Activated naive CD8-positive, alpha-beta T cell treated with anti-CD3 and anti-CD28 coated beads for 36 hours (primary cell): ENCODE results near the gene ZFPM1. TPM values are rescaled to one million over a fixed set of nuclear protein-coding genes. Genes with fewer than 3 reads are reported as not detected.

Experiments
- DNase-seq: peaks from one replicate; pipeline ENCODE4 v3.0.0; 2021
- H3K27ac Mint-ChIP-seq: one replicate; pipeline ENCODE4 v1.8.0; 2022; ENCODE audit warnings: mild to moderate bottlenecking, moderate library complexity, mixed read lengths
- H3K27me3 Mint-ChIP-seq: one replicate; pipeline ENCODE4 v1.8.0; 2022; ENCODE audit warnings: mild to moderate bottlenecking, mixed read lengths
- H3K36me3 Mint-ChIP-seq: one replicate; pipeline ENCODE4 v1.8.0; 2021; ENCODE audit warnings: mild to moderate bottlenecking, mixed read lengths
- H3K4me1 Mint-ChIP-seq: one replicate; pipeline ENCODE4 v1.8.0; 2021; ENCODE audit warnings: mixed read lengths
- H3K4me3 Mint-ChIP-seq: one replicate; pipeline ENCODE4 v1.8.0; 2022; ENCODE audit warnings: mild to moderate bottlenecking, moderate library complexity, mixed read lengths
- H3K9me3 Mint-ChIP-seq: one replicate; pipeline ENCODE4 v1.8.0; 2022; ENCODE audit warnings: mixed read lengths
- total RNA-seq, 2 experiments: library from RNA; stranded (reverse); gene quantifications; one replicate each; pipeline ENCODE4 v1.2.3, GENCODE V29; 2021

Gene ZFPM1
- total RNA-seq, 2 experiments from 2014 or later: 6.7 to 6.9 TPM

DNA sequence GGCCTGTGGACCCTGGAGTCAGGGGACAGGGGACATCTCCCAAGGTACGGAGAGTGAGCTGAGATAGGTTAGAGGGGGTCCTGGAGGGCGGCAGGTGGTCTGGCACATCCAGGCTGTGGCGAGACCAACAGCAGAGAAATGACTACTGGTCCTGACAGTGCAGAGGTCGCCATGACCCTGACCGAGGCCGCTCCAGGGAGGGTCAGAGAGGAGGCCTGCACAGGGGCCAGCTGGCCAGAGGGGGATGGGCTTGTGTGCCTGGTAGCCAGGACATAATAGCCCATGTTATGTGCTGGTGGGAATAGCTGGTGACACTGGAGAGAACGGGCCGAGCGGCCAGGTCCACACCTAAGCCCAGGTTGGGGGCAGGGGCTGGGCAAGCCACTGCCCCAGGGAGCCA is 76.5 kb downstream of the ZFPM1 start:
- no peaks in the 10 kb centered on the region for H3K9me3 Mint-ChIP-seq
- no peaks in the 10 kb centered on the region for H3K27me3 Mint-ChIP-seq
- no peak overlapping the region for H3K4me3 Mint-ChIP-seq
- peak overlapping the region; percentile 19 for H3K27ac Mint-ChIP-seq
- no peak for DNase-seq
- no peaks in the 10 kb centered on the region for H3K36me3 Mint-ChIP-seq
- no peaks in the 10 kb centered on the region for H3K4me1 Mint-ChIP-seq

DNA sequence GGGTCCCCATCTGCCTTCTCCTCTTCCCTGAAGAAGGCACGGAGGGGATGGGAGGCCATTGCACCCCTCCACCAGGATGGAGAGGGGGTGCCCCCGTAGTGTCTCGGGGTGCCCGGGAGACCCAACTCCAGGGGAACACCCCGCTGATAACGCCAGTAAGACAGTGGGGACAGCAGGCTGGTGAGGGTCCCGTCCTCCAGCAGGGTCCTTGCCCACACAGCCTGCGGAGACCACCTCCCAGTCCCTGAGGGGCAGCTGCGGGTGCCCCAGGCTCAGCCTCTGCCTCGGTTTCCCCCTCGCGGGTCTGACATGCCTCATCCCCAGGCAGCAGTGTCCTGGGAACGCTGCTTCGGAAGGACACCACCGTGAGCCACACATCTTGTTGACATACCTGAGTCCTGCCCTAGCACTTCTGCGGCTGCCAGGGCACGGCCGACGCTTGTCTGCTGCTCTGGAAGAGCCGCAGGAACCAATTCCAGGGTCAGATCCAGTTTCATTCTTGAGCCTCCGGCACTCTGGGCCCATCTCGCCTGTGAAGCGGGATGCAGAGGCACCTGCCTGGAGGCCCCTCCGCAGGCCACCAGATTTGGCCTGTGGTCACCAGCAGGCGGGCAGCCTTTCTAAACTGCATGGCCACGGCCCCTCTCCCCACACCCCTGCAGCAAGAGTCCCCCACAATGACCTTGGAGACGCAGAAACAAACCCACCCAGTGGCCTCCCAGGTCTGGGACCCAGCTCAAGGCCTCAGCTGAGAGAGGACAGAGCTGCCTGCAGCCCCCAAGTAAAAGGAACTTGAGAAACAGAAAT is 77.2 kb downstream of the ZFPM1 start:
- Mint-ChIP-seq H3K9me3 (no peaks in the 10 kb centered on the region), H3K4me1 (peaks cover 3% of the 10 kb centered on the region), H3K4me3 (no peak overlapping the region), H3K27ac (no peak overlapping the region), H3K27me3 (no peaks in the 10 kb centered on the region), H3K36me3 (no peaks in the 10 kb centered on the region)
- no peak for DNase-seq

DNA sequence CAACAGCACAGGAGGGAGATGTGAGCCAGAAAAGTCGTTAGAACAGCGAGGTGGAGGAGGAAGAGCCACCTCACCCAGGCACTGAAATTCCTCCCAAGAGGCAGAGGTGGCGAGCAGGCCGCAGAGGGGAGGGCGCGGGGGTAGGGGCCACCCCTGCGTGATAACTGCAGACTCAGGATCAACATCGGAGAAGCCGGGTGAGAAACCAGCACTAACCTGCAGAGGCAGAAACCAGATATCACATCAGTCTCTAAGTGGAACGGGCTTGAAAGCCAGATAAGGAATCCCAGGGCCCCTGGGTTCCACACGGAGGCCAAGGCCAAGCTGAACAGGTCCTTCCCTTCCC is 77.8 kb downstream of the ZFPM1 start:
- no peak overlapping the region for H3K27ac Mint-ChIP-seq
- H3K36me3 Mint-ChIP-seq: peaks cover under 1% of the 10 kb centered on the region
- no peaks in the 10 kb centered on the region for H3K9me3 Mint-ChIP-seq
- H3K4me1 Mint-ChIP-seq: peaks cover 7% of the 10 kb centered on the region
- H3K4me3 Mint-ChIP-seq: no peak overlapping the region
- H3K27me3 Mint-ChIP-seq: no peaks in the 10 kb centered on the region
- DNase-seq: no peak

DNA sequence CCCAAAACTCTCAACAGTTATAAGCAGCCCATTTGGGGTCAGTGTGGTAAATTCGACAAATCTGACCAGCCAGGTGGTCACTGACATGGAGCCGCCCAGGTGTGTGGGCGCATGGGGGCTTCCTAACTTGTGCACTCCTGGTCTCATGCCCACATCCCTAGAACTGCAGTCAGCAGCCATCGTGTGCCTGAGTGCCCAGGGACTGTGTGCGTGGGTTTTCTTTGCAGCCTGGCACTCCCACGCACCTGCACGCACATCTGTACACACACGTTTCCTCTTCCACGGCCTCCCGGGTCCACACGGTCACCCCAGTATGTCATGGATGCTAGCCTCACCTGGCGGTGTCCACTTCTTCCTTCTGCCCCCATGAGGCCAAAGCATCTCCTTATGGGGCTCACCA is 78.3 kb downstream of the ZFPM1 start:
- DNase-seq: no peak
- Mint-ChIP-seq H3K9me3 (no peaks in the 10 kb centered on the region), H3K36me3 (peaks cover 3% of the 10 kb centered on the region), H3K4me1 (peaks cover 9% of the 10 kb centered on the region), H3K27ac (no peak overlapping the region), H3K27me3 (no peaks in the 10 kb centered on the region), H3K4me3 (no peak overlapping the region)

DNA sequence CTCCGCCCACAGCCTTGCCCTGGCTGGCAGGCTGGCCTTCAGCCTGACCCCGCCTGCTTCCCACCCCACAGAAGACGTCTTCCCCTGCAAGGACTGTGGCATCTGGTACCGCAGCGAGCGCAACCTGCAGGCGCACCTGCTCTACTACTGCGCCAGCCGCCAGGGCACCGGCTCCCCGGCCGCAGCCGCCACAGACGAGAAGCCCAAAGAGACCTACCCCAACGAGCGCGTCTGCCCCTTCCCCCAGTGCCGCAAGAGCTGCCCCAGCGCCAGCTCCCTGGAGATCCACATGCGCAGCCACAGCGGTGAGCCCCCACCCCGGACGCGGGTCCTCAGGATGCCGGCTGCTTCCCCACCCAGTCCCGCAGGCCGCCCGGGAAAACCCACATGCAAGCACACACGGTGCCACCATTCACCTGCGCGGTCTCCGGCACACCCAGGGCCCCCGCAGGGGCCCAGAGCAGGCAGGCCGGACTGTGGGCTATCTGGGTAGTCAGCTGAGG is 78.9 kb downstream of the ZFPM1 start:
- peaks cover 9% of the 10 kb centered on the region for H3K4me1 Mint-ChIP-seq
- no peak for DNase-seq
- H3K36me3 Mint-ChIP-seq: peaks cover 3% of the 10 kb centered on the region
- H3K27me3 Mint-ChIP-seq: no peaks in the 10 kb centered on the region
- H3K27ac Mint-ChIP-seq: no peak overlapping the region
- no peak overlapping the region for H3K4me3 Mint-ChIP-seq
- H3K9me3 Mint-ChIP-seq: no peaks in the 10 kb centered on the region

DNA sequence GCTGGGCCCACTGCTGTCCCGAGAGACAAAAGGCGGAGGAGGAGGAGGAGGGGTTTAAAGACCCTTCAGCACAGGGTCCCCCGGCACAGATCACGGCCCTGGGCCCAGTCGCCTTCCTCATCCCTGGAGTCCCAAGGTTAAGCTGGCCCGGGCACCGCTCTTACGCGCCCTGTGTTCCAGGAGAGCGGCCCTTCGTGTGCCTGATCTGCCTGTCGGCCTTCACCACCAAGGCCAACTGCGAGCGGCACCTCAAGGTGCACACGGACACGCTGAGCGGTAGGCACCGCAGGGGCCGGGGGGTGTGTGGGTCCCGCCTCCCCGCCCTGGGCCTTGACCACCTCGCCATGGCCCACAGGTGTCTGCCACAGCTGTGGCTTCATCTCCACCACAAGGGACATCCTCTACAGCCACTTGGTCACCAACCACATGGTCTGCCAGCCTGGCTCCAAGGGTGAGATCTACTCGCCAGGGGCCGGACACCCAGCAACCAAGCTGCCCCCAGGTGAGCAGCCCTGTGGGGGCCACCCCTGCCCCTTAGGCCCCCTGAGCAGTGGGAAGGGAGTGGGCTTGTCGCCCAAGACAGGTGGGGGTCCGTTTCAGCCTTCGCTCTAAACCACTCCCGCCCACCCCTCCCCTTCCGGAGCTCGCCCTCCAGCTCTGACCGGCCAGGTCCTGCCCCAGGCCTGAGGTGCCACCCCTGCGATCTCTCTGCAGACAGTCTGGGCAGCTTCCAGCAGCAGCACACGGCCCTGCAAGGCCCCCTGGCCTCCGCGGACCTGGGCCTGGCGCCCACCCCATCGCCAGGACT is 79.6 kb downstream of the ZFPM1 start:
- no peak overlapping the region for H3K27ac Mint-ChIP-seq
- no peak overlapping the region for H3K4me3 Mint-ChIP-seq
- H3K9me3 Mint-ChIP-seq: no peaks in the 10 kb centered on the region

DNA sequence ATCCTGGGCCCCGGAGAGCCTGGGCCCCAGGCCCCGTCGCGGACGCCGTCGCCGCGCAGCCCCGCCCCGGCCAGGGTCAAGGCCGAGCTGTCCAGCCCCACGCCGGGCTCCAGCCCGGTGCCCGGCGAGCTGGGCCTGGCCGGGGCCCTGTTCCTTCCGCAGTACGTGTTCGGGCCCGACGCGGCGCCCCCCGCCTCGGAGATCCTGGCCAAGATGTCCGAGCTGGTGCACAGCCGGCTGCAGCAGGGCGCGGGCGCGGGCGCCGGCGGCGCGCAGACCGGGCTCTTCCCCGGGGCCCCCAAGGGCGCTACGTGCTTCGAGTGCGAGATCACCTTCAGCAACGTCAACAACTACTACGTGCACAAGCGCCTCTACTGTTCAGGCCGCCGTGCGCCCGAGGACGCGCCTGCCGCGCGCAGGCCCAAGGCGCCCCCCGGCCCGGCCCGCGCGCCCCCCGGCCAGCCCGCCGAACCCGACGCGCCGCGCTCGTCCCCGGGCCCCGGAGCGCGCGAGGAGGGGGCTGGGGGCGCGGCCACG is 80.4 kb downstream of the ZFPM1 start:
- Mint-ChIP-seq H3K27me3 (no peaks in the 10 kb centered on the region), H3K9me3 (no peaks in the 10 kb centered on the region), H3K27ac (no peak overlapping the region), H3K36me3 (peaks cover 3% of the 10 kb centered on the region), H3K4me1 (peaks cover 9% of the 10 kb centered on the region), H3K4me3 (no peak overlapping the region)
- DNase-seq: no peak

More for the DNA sequence above, 79.6 kb downstream of the ZFPM1 start:
- Mint-ChIP-seq H3K36me3 (peaks cover 3% of the 10 kb centered on the region), H3K27me3 (no peaks in the 10 kb centered on the region), H3K4me1 (peaks cover 9% of the 10 kb centered on the region)
- DNase-seq: no peak

DNA sequence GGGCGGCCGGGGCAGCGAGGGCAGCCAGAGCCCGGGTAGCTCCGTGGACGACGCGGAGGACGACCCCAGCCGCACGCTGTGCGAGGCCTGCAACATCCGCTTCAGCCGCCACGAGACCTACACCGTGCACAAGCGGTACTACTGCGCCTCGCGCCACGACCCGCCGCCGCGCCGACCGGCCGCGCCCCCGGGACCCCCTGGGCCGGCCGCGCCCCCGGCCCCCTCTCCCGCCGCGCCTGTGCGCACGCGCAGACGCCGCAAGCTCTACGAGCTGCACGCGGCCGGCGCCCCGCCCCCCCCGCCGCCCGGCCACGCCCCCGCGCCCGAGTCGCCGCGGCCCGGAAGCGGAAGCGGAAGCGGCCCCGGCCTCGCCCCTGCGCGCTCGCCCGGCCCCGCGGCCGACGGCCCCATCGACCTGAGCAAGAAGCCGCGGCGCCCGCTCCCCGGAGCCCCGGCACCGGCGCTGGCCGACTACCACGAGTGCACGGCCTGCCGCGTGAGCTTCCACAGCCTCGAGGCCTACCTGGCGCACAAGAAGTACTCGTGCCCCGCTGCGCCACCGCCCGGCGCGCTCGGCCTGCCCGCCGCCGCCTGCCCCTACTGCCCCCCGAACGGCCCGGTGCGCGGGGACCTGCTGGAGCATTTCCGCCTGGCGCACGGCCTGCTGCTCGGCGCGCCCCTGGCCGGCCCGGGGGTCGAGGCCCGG is 81.0 kb downstream of the ZFPM1 start:
- H3K4me3 Mint-ChIP-seq: no peak overlapping the region
- H3K27ac Mint-ChIP-seq: no peak overlapping the region
- peak; percentile 85 for DNase-seq

DNA sequence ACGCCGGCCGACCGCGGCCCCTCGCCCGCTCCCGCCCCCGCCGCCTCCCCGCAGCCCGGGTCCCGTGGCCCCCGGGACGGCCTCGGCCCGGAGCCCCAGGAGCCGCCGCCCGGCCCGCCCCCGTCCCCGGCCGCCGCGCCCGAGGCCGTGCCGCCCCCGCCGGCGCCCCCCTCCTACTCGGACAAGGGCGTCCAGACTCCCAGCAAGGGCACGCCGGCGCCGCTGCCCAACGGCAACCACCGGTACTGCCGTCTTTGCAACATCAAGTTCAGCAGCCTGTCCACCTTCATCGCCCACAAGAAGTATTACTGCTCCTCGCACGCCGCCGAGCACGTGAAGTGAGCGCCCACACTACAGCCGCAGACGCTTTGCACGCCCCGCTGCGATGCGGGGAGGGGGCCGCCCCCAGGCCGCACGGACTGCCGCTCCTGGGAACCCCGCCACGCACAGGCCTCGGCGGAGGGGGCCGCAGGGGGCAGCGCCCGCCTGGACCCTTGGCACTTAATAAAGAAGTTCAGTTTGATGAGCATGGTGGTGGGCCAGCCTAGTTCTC is 81.6 kb downstream of the ZFPM1 start:
- peak overlapping the region; percentile 79 for H3K27ac Mint-ChIP-seq
- DNase-seq: peak; percentile 42
- peaks cover 2% of the 10 kb centered on the region for H3K27me3 Mint-ChIP-seq
- H3K36me3 Mint-ChIP-seq: peaks cover 3% of the 10 kb centered on the region
- peak overlapping the region; percentile 80 for H3K4me3 Mint-ChIP-seq
- peaks cover 9% of the 10 kb centered on the region for H3K4me1 Mint-ChIP-seq
- no peaks in the 10 kb centered on the region for H3K9me3 Mint-ChIP-seq

More for the DNA sequence above, 81.0 kb downstream of the ZFPM1 start:
- Mint-ChIP-seq H3K9me3 (no peaks in the 10 kb centered on the region), H3K36me3 (peaks cover 3% of the 10 kb centered on the region), H3K27me3 (no peaks in the 10 kb centered on the region), H3K4me1 (peaks cover 9% of the 10 kb centered on the region)

DNA sequence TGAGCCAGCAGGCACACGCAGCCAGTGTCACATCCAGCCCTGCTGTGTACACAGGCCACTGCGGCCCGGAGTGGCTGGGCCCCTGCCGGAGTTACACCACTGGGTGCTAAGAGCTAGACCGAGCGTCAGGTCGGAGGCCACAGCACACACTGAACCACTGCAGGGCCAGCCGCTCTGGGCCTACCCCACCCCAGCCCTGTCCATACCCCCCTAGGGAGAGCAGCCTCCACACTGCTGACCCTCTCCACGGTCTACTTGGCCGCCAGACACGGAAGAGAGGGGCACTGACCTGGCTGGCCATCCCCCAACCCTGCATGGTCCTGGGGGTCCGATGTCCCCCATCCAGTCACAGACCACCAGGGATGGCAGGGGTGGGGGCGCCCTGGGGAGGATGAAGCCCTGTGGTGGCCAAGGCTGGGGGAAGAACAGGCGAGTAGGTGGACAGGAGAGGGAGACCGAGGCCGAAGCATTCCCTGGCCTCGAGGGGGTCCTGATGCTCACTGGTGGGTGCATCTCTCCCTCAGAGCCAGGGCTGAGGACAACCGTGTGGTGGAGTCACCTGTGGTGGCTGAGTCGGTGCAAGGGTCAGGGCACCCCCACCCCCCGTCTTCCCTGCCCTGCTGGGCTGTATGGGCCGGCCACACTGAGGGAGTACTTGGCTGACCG is 82.2 kb downstream of the ZFPM1 start:
- H3K36me3 Mint-ChIP-seq: peaks cover 3% of the 10 kb centered on the region
- H3K27me3 Mint-ChIP-seq: peaks cover 6% of the 10 kb centered on the region
- H3K4me1 Mint-ChIP-seq: peaks cover 9% of the 10 kb centered on the region
- peak overlapping the region; percentile 34 for H3K27ac Mint-ChIP-seq
- no peaks in the 10 kb centered on the region for H3K9me3 Mint-ChIP-seq
- H3K4me3 Mint-ChIP-seq: peak overlapping the region; percentile 80
- no peak for DNase-seq

DNA sequence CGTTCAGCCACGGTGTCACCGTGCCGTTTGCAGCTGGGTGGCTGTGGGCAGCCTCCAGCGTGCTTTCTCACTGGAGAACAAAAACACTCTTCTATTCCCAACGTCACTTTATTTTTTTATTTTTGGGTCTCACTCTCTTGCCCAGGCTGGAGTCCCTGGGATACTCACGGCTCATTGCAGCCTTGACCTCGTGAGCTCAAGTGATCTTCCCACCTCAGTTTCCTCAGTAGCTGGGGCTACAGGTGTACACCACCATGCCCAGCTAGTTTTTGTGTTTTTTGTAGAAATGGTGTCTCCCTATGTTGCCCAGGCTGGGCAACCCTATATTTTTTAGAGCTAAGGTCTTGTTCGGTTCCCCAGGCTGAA is 82.8 kb downstream of the ZFPM1 start:
- Mint-ChIP-seq H3K27me3 (peaks cover 6% of the 10 kb centered on the region), H3K27ac (peak overlapping the region; percentile 34), H3K4me1 (peaks cover 9% of the 10 kb centered on the region), H3K36me3 (peaks cover 3% of the 10 kb centered on the region), H3K4me3 (peak overlapping the region; percentile 80), H3K9me3 (no peaks in the 10 kb centered on the region)
- no peak for DNase-seq

DNA sequence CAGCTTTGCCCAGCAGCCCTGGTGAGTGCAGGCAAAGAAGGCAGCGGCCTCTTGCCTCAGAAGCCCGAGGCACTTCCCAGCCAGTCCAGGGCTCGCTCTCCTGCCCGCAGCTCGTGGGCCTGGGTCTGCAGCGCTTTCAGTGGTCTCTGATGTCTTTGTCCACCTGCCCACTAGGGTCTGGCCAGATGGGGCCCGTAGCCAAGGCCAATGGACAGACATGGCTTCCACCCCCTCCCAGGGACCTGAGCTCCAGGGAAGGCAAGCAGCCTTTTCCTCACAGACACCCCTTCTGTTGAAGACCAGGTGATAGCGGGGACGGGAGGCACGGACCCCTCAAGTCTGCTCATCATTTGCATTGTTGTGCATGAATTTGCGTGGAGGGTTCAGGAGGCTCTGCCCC is 83.4 kb downstream of the ZFPM1 start:
- Mint-ChIP-seq H3K4me3 (no peak overlapping the region), H3K27me3 (peaks cover 6% of the 10 kb centered on the region), H3K9me3 (no peaks in the 10 kb centered on the region), H3K36me3 (peaks cover 3% of the 10 kb centered on the region), H3K4me1 (peaks cover 9% of the 10 kb centered on the region), H3K27ac (no peak overlapping the region)
- no peak for DNase-seq

DNA sequence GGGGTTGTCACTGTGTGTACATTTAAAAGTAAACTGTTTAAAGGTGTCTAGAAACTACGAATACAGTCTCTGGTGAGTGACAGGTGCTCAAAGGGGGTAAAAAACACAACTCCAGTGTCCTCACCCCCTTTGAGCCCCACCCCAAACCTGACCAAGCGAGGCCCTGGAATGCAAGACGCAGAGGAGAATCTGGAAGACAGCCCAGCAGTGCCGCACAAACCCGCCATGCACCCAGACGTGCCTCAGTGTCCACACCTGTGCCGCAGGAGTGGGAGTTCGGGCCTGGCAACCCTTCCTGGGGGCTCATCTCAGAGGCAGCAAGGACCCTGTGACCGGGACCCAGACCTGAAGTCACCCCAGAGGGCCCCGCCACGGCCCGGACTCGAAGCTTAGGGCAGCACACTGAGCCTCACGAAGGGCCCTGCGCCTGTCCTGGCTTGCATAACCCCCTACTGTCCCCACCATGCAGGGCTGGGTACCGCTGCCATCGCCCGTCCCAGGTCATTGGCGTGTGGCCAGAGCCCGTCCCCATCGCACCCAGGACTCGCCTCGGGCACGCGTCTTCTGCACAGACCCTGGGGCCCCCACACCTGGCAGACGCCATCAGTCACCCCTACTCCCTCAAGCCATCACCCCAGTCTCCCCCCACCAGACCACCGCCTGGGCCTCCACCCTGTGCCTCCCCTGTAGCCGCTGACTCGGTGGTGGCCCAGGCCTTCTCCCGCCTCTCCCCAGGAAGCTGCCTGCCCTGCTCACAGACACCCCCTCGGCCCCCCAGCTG is 84.1 kb downstream of the ZFPM1 start:
- Mint-ChIP-seq H3K36me3 (peaks cover 3% of the 10 kb centered on the region), H3K4me1 (peaks cover 9% of the 10 kb centered on the region), H3K4me3 (no peak overlapping the region), H3K9me3 (no peaks in the 10 kb centered on the region), H3K27me3 (peaks cover 6% of the 10 kb centered on the region), H3K27ac (no peak overlapping the region)
- DNase-seq: no peak

DNA sequence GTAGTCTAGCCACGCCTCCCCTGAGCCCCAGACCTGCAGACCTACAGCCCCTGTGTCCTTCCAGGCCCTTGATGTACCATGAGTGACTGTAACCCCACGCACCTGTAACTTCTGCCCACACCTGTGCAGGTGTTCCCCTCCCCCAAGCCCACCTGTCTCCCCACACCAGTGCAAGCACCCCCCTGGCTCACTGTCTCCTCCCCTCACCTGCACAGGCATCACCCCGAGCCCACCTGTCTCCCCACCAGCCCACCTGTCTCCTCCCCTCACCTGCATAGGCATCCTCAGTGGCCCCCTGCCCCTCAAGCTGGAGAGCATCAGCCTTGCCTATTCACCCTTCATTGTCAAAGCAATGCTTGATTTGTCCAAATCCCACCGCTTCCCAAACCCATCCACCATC is 84.8 kb downstream of the ZFPM1 start:
- H3K9me3 Mint-ChIP-seq: peaks cover under 1% of the 10 kb centered on the region
- peaks cover 9% of the 10 kb centered on the region for H3K4me1 Mint-ChIP-seq
- peaks cover 3% of the 10 kb centered on the region for H3K36me3 Mint-ChIP-seq
- no peak overlapping the region for H3K4me3 Mint-ChIP-seq
- DNase-seq: no peak
- H3K27ac Mint-ChIP-seq: peak overlapping the region; percentile 12
- peaks cover 6% of the 10 kb centered on the region for H3K27me3 Mint-ChIP-seq
